Subcutaneous adipose tissue (tissue), 4 donors: ENCODE data around the gene PRSS2. TPM values are rescaled to one million over a fixed set of nuclear protein-coding genes. Genes with fewer than 3 reads are reported as not detected.

Source experiments
- CTCF ChIP-seq: fragments of 450-650 bp; IDR thresholded peaks from one replicate; pipeline ENCODE4 v1.5.1; 2016; ENCODE audit warnings: low read depth, mild to moderate bottlenecking, control low read depth, antibody characterized with exemption, moderate library complexity
- total RNA-seq, 4 donors: library from RNA; depleted of rRNA; stranded (reverse); fragments of >200 nt; gene quantifications; one replicate each; pipeline ENCODE4 v1.1.0, GENCODE V29; 2016

The PRSS2 gene
- total RNA-seq, 4 donors from 2014 or later: not detected

- TF ChIP-seq CTCF: no peak
These were observed 28.7 kb downstream of the PRSS2 start for GRCh38 chr7:142799437-142799835.

- no peak for TF ChIP-seq CTCF
These were observed 29.3 kb downstream of the PRSS2 start for GRCh38 chr7:142800088-142800487.

- TF ChIP-seq CTCF: no peak
These were observed 30.0 kb downstream of the PRSS2 start for GRCh38 chr7:142800699-142801260.

GRCh38 chr7:142801601-142802295, 31.0 kb downstream of the PRSS2 start:
- no peak for TF ChIP-seq CTCF

GRCh38 chr7:142802301-142802700, 31.5 kb downstream of the PRSS2 start:
- no peak for TF ChIP-seq CTCF

GRCh38 chr7:142803901-142804300, 33.1 kb downstream of the PRSS2 start:
- no peak for TF ChIP-seq CTCF

GRCh38 chr7:142804728-142805207, 34.0 kb downstream of the PRSS2 start:
- no peak for TF ChIP-seq CTCF
